GM10248 (cell line): ENCODE measurements around the gene ITGBL1.

Experiments used
- CTCF ChIA-PET: fragments of 300-600 bp; sonication (Branson Sonifier 250); formaldehyde crosslinking; extraction: SDS; loops from one replicate; lab custom pipeline; 2021; ENCODE audit warnings: antibody characterized with exemption; lab: Yijun Ruan, JAX
- POLR2A ChIA-PET: fragments of 350-650 bp; sonication (Branson Sonifier 250); formaldehyde crosslinking; extraction: SDS; loops from one replicate; lab custom pipeline; 2020; ENCODE audit warnings: antibody characterized with exemption; lab: Yijun Ruan, JAX
- DNase-seq: peaks from one replicate; pipeline ENCODE4 v3.0.0; 2012; ENCODE audit errors: extremely low spot score
- CTCF ChIP-seq: IDR thresholded peaks from 2 replicates; pipeline ENCODE4 v1.5.1; 2012; ENCODE audit warnings: mild to moderate bottlenecking, low read depth; ENCODE audit errors: extremely low read depth, missing control alignments, control extremely low read depth

ITGBL1 gene

GRCh38 chr13:101746513-101746912, 294.0 kb downstream of the ITGBL1 start:
- ChIA-PET CTCF (interaction anchor here (1.1 to 1.3 kb wide), 2 partner anchors 11 to 21 kb away, joined by 3 to 5 read pairs; no protein-coding TSS in a partner anchor), POLR2A (no interaction called here)
- DNase-seq, result no peak
- no peak for TF ChIP-seq CTCF

GRCh38 chr13:101747039-101747438, 294.6 kb downstream of the ITGBL1 start:
- no peak for DNase-seq
- CTCF ChIA-PET, result interaction anchor here (0.7 to 1.3 kb wide), 3 partner anchors 10 to 602 kb away, joined by 3 to 5 read pairs (median 3); no protein-coding TSS in a partner anchor
- POLR2A ChIA-PET, result no interaction called here
- no peak for TF ChIP-seq CTCF

GRCh38 chr13:101749584-101749983, 297.1 kb downstream of the ITGBL1 start:
- CTCF ChIA-PET, result no interaction called here
- DNase-seq, result no peak
- POLR2A ChIA-PET, result no interaction called here
- TF ChIP-seq CTCF, result no peak

GRCh38 chr13:101751488-101751887, 299.0 kb downstream of the ITGBL1 start:
- ChIA-PET POLR2A (no interaction called here), CTCF (no interaction called here)
- no peak for DNase-seq
- no peak for TF ChIP-seq CTCF

GRCh38 chr13:101752432-101752831, 300.0 kb downstream of the ITGBL1 start:
- TF ChIP-seq CTCF, result no peak
- POLR2A ChIA-PET, result no interaction called here
- CTCF ChIA-PET, result no interaction called here
- DNase-seq, result no peak

- CTCF ChIA-PET, result interaction anchor here (1.2 to 1.9 kb wide), 3 partner anchors 9 to 241 kb away, joined by 4 read pairs; no protein-coding TSS in a partner anchor
- no peak for DNase-seq
- POLR2A ChIA-PET, result no interaction called here
- TF ChIP-seq CTCF, result no peak
These were observed 302.9 kb downstream of the ITGBL1 start for GRCh38 chr13:101755228-101755887.
